ENCODE results near the gene TNPO3.

DNA sequence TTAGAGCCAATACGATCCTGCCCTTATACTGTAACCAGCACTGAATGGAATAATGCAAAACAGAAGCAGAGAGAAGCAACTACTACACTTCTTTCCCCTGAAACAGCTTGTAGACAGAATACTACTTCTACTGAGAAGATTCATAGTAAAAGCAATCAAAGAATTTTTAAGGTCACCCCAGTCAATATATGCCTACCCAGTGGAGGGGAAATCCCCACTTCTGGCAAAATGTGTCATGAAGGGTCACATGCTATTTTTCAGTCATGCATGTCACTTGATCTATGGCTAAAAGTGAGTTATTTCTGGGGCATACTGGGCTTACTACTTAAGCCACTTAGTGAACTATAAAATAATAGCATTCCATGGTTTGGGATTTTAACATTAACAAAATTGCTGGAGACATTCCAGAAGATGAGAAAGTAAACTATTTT is 91.6 kb downstream of the TNPO3 start:
- TF ChIP-seq, protein P1, sequence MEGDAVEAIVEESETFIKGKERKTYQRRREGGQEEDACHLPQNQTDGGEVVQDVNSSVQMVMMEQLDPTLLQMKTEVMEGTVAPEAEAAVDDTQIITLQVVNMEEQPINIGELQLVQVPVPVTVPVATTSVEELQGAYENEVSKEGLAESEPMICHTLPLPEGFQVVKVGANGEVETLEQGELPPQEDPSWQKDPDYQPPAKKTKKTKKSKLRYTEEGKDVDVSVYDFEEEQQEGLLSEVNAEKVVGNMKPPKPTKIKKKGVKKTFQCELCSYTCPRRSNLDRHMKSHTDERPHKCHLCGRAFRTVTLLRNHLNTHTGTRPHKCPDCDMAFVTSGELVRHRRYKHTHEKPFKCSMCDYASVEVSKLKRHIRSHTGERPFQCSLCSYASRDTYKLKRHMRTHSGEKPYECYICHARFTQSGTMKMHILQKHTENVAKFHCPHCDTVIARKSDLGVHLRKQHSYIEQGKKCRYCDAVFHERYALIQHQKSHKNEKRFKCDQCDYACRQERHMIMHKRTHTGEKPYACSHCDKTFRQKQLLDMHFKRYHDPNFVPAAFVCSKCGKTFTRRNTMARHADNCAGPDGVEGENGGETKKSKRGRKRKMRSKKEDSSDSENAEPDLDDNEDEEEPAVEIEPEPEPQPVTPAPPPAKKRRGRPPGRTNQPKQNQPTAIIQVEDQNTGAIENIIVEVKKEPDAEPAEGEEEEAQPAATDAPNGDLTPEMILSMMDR (conservative IDR thresholded peaks at IDR 0.05; ENCODE audit: low read length) = no peak
- TF ChIP-seq EZH2phosphoT487 (IDR thresholded peaks at IDR 0.05; ENCODE audit: borderline replicate concordance, low read depth, low read length) = no peak
